ENCODE measurements around the gene CTAG1A.
"Not testable (repeated sequence)": the region's sequence is repeated elsewhere in the genome, so short reads cannot be mapped to it uniquely, and the experiment has no call there.

DNA sequence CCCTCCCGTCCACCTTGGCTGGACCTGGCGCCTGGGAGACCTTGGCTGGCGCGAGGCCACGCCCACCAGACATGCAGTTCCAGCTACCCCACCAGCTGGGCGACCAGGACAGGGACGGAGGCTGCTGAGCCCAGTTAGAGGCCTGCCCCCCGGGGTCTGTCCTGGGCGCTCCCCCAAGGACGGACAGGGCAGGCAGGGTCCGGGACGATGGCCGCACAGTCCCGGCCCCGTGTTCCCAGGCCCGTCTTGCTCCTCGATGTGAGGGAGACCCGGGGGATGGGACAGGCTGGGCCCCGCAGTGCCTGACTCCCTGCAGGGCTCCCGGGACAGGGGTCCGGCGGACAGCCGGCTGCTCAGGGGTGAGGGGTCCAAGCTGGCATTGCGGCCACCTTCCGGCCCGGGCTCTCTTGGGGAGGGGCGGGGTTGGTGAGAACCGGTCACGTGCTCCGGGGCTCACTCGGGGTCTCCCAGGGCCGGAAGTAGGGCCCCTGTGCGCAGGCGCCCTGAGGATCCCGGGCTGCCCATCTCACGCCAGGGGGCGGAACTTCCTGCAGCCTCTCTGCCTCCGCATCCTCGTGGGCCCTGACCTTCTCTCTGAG lies at the start of gene CTAG1A:
- TF ChIP-seq CTCF, POLR2A (IDR thresholded peaks at IDR 0.05): not testable (repeated sequence)

Measured in lower leg skin (tissue), 3 donors.